Activated gamma-delta T cell treated with Interleukin-2 at 50 U/mL for 16 hours (primary cell): ENCODE data around the gene LY6G5C.

Source experiments
- DNase-seq: peaks from one replicate; pipeline ENCODE4 v3.0.0-alpha.2; 2020

Gene LY6G5C

GRCh38 chr6:31634969-31635575 is 45.8 kb downstream of the LY6G5C start:
- DNase-seq, result no peak

- no peak for DNase-seq
Observed at GRCh38 chr6:31634131-31634530, 46.7 kb downstream of the LY6G5C start.

- no peak for DNase-seq
Observed at GRCh38 chr6:31633447-31633846, 47.4 kb downstream of the LY6G5C start.

- DNase-seq, result no peak
Observed at GRCh38 chr6:31632279-31632946, 48.5 kb downstream of the LY6G5C start.

GRCh38 chr6:31631681-31632278 is 49.1 kb downstream of the LY6G5C start:
- DNase-seq, result no peak

GRCh38 chr6:31631209-31631608 is 49.7 kb downstream of the LY6G5C start:
- no peak for DNase-seq

- DNase-seq, result no peak
Observed at GRCh38 chr6:31630177-31630934, 50.5 kb downstream of the LY6G5C start.

GRCh38 chr6:31629014-31629413 is 51.9 kb downstream of the LY6G5C start:
- DNase-seq, result no peak

- no peak for DNase-seq
Observed at GRCh38 chr6:31627690-31628287, 53.1 kb downstream of the LY6G5C start.

GRCh38 chr6:31626952-31627351 is 53.9 kb downstream of the LY6G5C start:
- no peak for DNase-seq
